Smooth muscle cell (in vitro differentiated cells): ENCODE results near the gene FGF2. TPM values are rescaled to one million over a fixed set of nuclear protein-coding genes. Genes with fewer than 3 reads are reported as not detected.

ENCODE experiments used
- DNase-seq: peaks from one replicate; lab custom pipeline; 2025; ENCODE audit not compliant: unreplicated experiment; lab: John Stamatoyannopoulos, UW
- H2AFZ ChIP-seq: fragments of 200-600 bp; sonication (generic); 2 replicates; pipeline ENCODE4 v1.6.0; 2016; ENCODE audit warnings: antibody characterized with exemption, low read depth, mild to moderate bottlenecking
- H3F3A ChIP-seq: fragments of 200-600 bp; sonication (generic); 2 replicates; pipeline ENCODE4 v1.6.0; 2017; ENCODE audit warnings: antibody characterized with exemption, low read depth
- H3K27ac ChIP-seq: fragments of 200-600 bp; sonication (generic); 2 replicates; pipeline ENCODE4 v1.5.1; 2016; ENCODE audit warnings: low read depth, mild to moderate bottlenecking
- H3K27me3 ChIP-seq: fragments of 200-600 bp; sonication (generic); 2 replicates; pipeline ENCODE4 v1.6.1; 2016; ENCODE audit warnings: low read depth, mild to moderate bottlenecking
- H3K36me3 ChIP-seq: fragments of 200-600 bp; sonication (generic); 2 replicates; pipeline ENCODE4 v1.5.1; 2016; ENCODE audit warnings: low read depth
- H3K4me1 ChIP-seq: fragments of 200-600 bp; sonication (generic); 2 replicates; pipeline ENCODE4 v1.5.1; 2016; ENCODE audit warnings: low read depth
- H3K4me2 ChIP-seq: fragments of 200-600 bp; sonication (generic); 2 replicates; pipeline ENCODE4 v1.6.0; 2016; ENCODE audit warnings: mild to moderate bottlenecking
- H3K4me3 ChIP-seq: fragments of 200-600 bp; sonication (generic); 2 replicates; pipeline ENCODE4 v1.5.1; 2016; ENCODE audit warnings: mild to moderate bottlenecking
- H3K79me2 ChIP-seq: fragments of 200-600 bp; sonication (generic); 2 replicates; pipeline ENCODE4 v1.6.0; 2016; ENCODE audit warnings: low read depth, mild to moderate bottlenecking
- H3K9ac ChIP-seq: fragments of 200-600 bp; sonication (generic); 2 replicates; pipeline ENCODE4 v1.6.0; 2016; ENCODE audit warnings: low read depth
- H3K9me3 ChIP-seq: fragments of 200-600 bp; sonication (generic); replicated peaks from 2 replicates; pipeline ENCODE4 v1.5.1; 2016; ENCODE audit warnings: low read depth
- H4K20me1 ChIP-seq: fragments of 200-600 bp; sonication (generic); 2 replicates; pipeline ENCODE4 v1.6.0; 2016; ENCODE audit warnings: low read depth
- CTCF ChIP-seq: fragments of 200-600 bp; sonication (generic); IDR thresholded peaks from 2 replicates; pipeline ENCODE4 v1.5.1; 2017; ENCODE audit warnings: borderline replicate concordance, mild to moderate bottlenecking, antibody characterized with exemption; ENCODE audit not compliant: insufficient read depth, poor library complexity, severe bottlenecking
- WGBS: methylation state at CpG from one replicate; pipeline ENCODE4 v1.1.7; 2016; ENCODE audit warnings: low lambda C conversion rate; 5-methylcytosine and 5-hydroxymethylcytosine counted together
- polyA plus RNA-seq: library from polyadenylated mRNA; unstranded; fragments of >200 nt; fragmentation: Nextera tagmentation; extraction: Ambion mirVana; gene quantifications from 2 replicates; pipeline ENCODE4 v1.2.1, GENCODE V29; 2016
- total RNA-seq: library from RNA; depleted of rRNA; stranded (reverse); fragments of >200 nt; gene quantifications from 2 replicates; pipeline ENCODE4 v1.2.3, GENCODE V29; 2014

The FGF2 gene
- total RNA-seq (17.7 and 18.9 TPM in 2 replicates), polyA plus RNA-seq (9.4 and 11.8 TPM in 2 replicates)

- Histone ChIP-seq H3K4me1 (peaks cover 24% of the 10 kb centered on the region), H3K27me3 (peaks cover 4% of the 10 kb centered on the region), H3K36me3 (no peaks in the 10 kb centered on the region), H3K79me2 (peaks cover 31% of the 10 kb centered on the region), H3K4me3 (peak within 1 kb of the TSS; percentile 74), H3K4me2 (peak within 1 kb of the TSS; percentile 82), H2AFZ (peak within 1 kb of the TSS; percentile 96), H3K9me3 (no peaks in the 10 kb centered on the region), H4K20me1 (peaks cover 6% of the 10 kb centered on the region), H3K27ac (peak within 1 kb of the TSS; percentile 83), H3F3A (no peaks in the 10 kb centered on the region), H3K9ac (peak within 1 kb of the TSS; percentile 73)
- peak; percentile 35 for DNase-seq
- WGBS, result 6% methylated on average over 14 of the region's 97 CpGs
- TF ChIP-seq CTCF, result no peak
Measured at GRCh38 chr4:122826553-122827257, at the start of gene FGF2. Gene FGF2, plus strand, starts transcription at chr4:122826831. Its CDS starts 344 bp downstream, at chr4:122827175.

GRCh38 chr4:122776916-122777315 is 49.7 kb upstream of the FGF2 start:
- Histone ChIP-seq H3K4me2 (no peak overlapping the region), H3K79me2 (no peaks in the 10 kb centered on the region), H3K4me1 (peaks cover 3% of the 10 kb centered on the region), H4K20me1 (no peaks in the 10 kb centered on the region), H2AFZ (peak overlapping the region; percentile 20), H3K9me3 (no peaks in the 10 kb centered on the region), H3F3A (no peaks in the 10 kb centered on the region), H3K4me3 (no peak overlapping the region), H3K27me3 (no peaks in the 10 kb centered on the region), H3K36me3 (no peaks in the 10 kb centered on the region), H3K9ac (no peak overlapping the region), H3K27ac (peak overlapping the region; percentile 84)
- no peak for DNase-seq
- no peak for TF ChIP-seq CTCF
- WGBS, result 75% methylated on average over 4 of the region's 4 CpGs

DNA sequence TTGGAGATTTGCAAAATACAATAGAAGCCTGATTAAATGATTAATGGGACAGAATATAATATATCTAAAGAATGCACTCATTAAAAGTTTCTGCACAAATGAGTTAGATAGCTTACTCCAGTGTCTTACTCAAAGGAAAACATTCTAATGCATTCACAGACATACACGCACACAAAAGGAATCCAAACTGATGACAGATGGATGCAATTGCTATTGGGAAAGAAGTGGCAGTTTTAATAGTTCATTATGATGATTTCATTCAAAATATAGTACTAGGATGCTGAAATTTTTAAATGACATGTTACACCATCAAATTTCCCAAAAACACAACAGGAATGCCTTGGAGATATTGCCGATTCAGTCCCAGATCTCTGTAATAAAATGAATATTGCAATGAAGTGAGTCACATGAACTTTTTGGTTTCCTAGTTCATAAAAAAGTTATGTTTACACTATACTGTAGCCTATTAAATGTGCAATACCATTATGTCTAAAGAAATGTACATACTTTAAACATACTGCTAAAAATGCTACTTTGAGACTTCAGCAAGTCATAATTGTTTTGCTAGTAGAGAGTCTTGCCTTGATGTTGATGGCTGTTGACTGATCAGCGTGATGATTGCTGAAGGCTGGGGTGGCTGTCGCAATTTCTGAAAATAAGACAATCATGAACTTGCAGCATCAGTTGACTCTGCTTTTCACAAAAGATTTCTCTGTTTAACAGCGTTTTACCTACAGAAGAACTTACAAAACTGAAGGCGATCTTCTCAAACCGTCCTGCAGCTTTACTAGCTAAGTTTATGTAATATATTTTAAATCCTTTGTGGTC is 48.6 kb upstream of the FGF2 start:
- peak overlapping the region; percentile 32 for H3K9ac ChIP-seq
- peaks cover 4% of the 10 kb centered on the region for H3K4me1 ChIP-seq
- TF ChIP-seq CTCF, result no peak
- WGBS, result 79% methylated on average over 7 of the region's 7 CpGs
- H3K27me3 ChIP-seq, result no peaks in the 10 kb centered on the region
- H2AFZ ChIP-seq, result peak overlapping the region; percentile 39
- no peaks in the 10 kb centered on the region for H3K79me2 ChIP-seq
- no peaks in the 10 kb centered on the region for H3K36me3 ChIP-seq
- peak overlapping the region; percentile 84 for H3K27ac ChIP-seq
- no peaks in the 10 kb centered on the region for H3K9me3 ChIP-seq
- DNase-seq, result no peak
- no peaks in the 10 kb centered on the region for H4K20me1 ChIP-seq
- no peaks in the 10 kb centered on the region for H3F3A ChIP-seq
- H3K4me2 ChIP-seq, result peak overlapping the region; percentile 9
- H3K4me3 ChIP-seq, result no peak overlapping the region
